HG03135 (cell line): ENCODE results near the gene ETV5.

Experiments
- ATAC-seq: cut with Tn5 transposase; IDR thresholded peaks from one replicate; pipeline ENCODE4 v1.9.1; 2021; ENCODE audit warnings: mild to moderate bottlenecking, moderate library complexity; ENCODE audit not compliant: unreplicated experiment

Gene ETV5

GRCh38 chr3:186070133-186070532, 38.8 kb downstream of the ETV5 start:
- ATAC-seq: no peak

- no peak for ATAC-seq
Measured at GRCh38 chr3:186069199-186069598, 39.7 kb downstream of the ETV5 start.

GRCh38 chr3:186068243-186068552, 40.7 kb downstream of the ETV5 start:
- no peak for ATAC-seq

- no peak for ATAC-seq
Measured at GRCh38 chr3:186067360-186068242, 41.3 kb downstream of the ETV5 start.

- no peak for ATAC-seq
Measured at GRCh38 chr3:186060222-186060621, 48.7 kb downstream of the ETV5 start.

GRCh38 chr3:186059192-186059591, 49.7 kb downstream of the ETV5 start:
- ATAC-seq: no peak

GRCh38 chr3:186058225-186058624, 50.7 kb downstream of the ETV5 start:
- no peak for ATAC-seq

GRCh38 chr3:186057594-186057993, 51.3 kb downstream of the ETV5 start:
- ATAC-seq: no peak

GRCh38 chr3:186054792-186055352, 54.0 kb downstream of the ETV5 start:
- no peak for ATAC-seq

GRCh38 chr3:186053954-186054791, 54.7 kb downstream of the ETV5 start:
- ATAC-seq: no peak

GRCh38 chr3:186052096-186052840, 56.6 kb downstream of the ETV5 start:
- no peak for ATAC-seq

GRCh38 chr3:186049001-186049400, 59.9 kb downstream of the ETV5 start:
- ATAC-seq: no peak

GRCh38 chr3:186048119-186048518, 60.8 kb downstream of the ETV5 start:
- ATAC-seq: no peak

GRCh38 chr3:186046838-186047237, 62.1 kb downstream of the ETV5 start:
- ATAC-seq: no peak

- no peak for ATAC-seq
Measured at GRCh38 chr3:186044968-186045367, 63.9 kb downstream of the ETV5 start.

- ATAC-seq: no peak
Measured at GRCh38 chr3:186044427-186044826, 64.5 kb downstream of the ETV5 start.

- no peak for ATAC-seq
Measured at GRCh38 chr3:186042521-186043202, 66.2 kb downstream of the ETV5 start.

- ATAC-seq: no peak
Measured at GRCh38 chr3:186042036-186042435, 66.9 kb downstream of the ETV5 start.

GRCh38 chr3:186038360-186038759, 70.5 kb downstream of the ETV5 start:
- ATAC-seq: no peak

GRCh38 chr3:186035277-186035676, 73.6 kb downstream of the ETV5 start:
- no peak for ATAC-seq
